ENCODE results near the gene FMO1.
A peak's percentile ranks its signal among the peaks of the same experiment; 100 is the strongest.
"Not testable (repeated sequence)": the region's sequence is repeated elsewhere in the genome, so short reads cannot be mapped to it uniquely, and the experiment has no call there.

Gene FMO1

GRCh38 chr1:171236231-171236630, 12.1 kb upstream of the FMO1 start:
- DNase-seq: not testable (repeated sequence)

- no peak for DNase-seq
These were observed 4.4 kb upstream of the FMO1 start for GRCh38 chr1:171243878-171244277.

GRCh38 chr1:171245458-171246064, 2.7 kb upstream of the FMO1 start:
- DNase-seq: no peak

- no peak for DNase-seq
These were observed 793 bp upstream of the FMO1 start for GRCh38 chr1:171247501-171247900.

- DNase-seq: no peak
These were observed 547 bp downstream of the FMO1 start for GRCh38 chr1:171248841-171249240.

- DNase-seq: no peak
These were observed 2.0 kb downstream of the FMO1 start for GRCh38 chr1:171250263-171250662.

GRCh38 chr1:171251042-171251951, 3.0 kb downstream of the FMO1 start:
- peak; percentile 61 for DNase-seq

- DNase-seq: no peak
These were observed 3.6 kb downstream of the FMO1 start for GRCh38 chr1:171251952-171252300.

- DNase-seq: no peak
These were observed 4.2 kb downstream of the FMO1 start for GRCh38 chr1:171252482-171252881.

GRCh38 chr1:171254859-171255258, 6.6 kb downstream of the FMO1 start:
- DNase-seq: no peak

GRCh38 chr1:171256940-171257606, 8.8 kb downstream of the FMO1 start:
- no peak for DNase-seq

GRCh38 chr1:171257607-171258076, 9.3 kb downstream of the FMO1 start:
- no peak for DNase-seq

- no peak for DNase-seq
These were observed 10.1 kb downstream of the FMO1 start for GRCh38 chr1:171258429-171258828.

GRCh38 chr1:171258943-171259342, 10.6 kb downstream of the FMO1 start:
- no peak for DNase-seq

- DNase-seq: no peak
These were observed 13.0 kb downstream of the FMO1 start for GRCh38 chr1:171261336-171261735.

- DNase-seq: no peak
These were observed 15.6 kb downstream of the FMO1 start for GRCh38 chr1:171263901-171264300.

- DNase-seq: no peak
These were observed 17.4 kb downstream of the FMO1 start for GRCh38 chr1:171265686-171266085.

GRCh38 chr1:171266930-171267329, 18.6 kb downstream of the FMO1 start:
- no peak for DNase-seq

GRCh38 chr1:171267391-171267790, 19.1 kb downstream of the FMO1 start:
- no peak for DNase-seq

- no peak for DNase-seq
These were observed 22.5 kb downstream of the FMO1 start for GRCh38 chr1:171270806-171271205.

- no peak for DNase-seq
These were observed 29.2 kb downstream of the FMO1 start for GRCh38 chr1:171277534-171277933.

GRCh38 chr1:171279234-171279633, 30.9 kb downstream of the FMO1 start:
- DNase-seq: no peak

- DNase-seq: no peak
These were observed 31.4 kb downstream of the FMO1 start for GRCh38 chr1:171279678-171280077.

- no peak for DNase-seq
These were observed 32.3 kb downstream of the FMO1 start for GRCh38 chr1:171280599-171280998.
